GM18498 (cell line): ENCODE data around the gene CDK10.
A peak's percentile ranks its signal among the peaks of the same experiment; 100 is the strongest.
"Not testable (repeated sequence)": the region's sequence is repeated elsewhere in the genome, so short reads cannot be mapped to it uniquely, and the experiment has no call there.

Experiments used
- ATAC-seq: cut with Tn5 transposase; IDR thresholded peaks from one replicate; pipeline ENCODE4 v1.9.1; 2021; ENCODE audit warnings: mild to moderate bottlenecking, moderate library complexity; ENCODE audit not compliant: unreplicated experiment

The CDK10 gene

GRCh38 chr16:89686520-89687091 is at the start of gene CDK10:
TSS of gene CDK10 (plus strand) at chr16:89686689. CDS start at chr16:89686711, 22 bp downstream.
- ATAC-seq: peak; percentile 79

DNA sequence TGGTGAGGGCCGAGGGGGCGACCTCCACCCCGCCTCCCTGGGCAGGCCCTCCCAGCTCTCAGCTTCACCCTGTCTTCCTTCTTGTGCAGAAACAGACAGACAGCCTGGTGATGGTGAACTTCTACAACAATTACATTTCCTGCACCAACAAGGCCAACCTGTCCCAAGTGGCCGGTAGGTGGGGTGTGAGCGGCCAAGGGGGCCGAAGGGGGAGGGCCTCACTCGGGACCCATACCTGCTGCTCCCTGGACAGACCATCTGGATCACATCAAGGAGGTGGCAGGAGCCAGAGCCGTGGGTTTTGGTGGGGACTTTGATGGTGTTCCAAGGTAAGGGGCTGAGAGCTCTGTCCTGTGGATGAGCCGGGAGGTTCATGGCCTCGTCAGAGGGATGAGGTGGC is 49.1 kb upstream of the CDK10 start:
- no peak for ATAC-seq

GRCh38 chr16:89638455-89638854 is 48.0 kb upstream of the CDK10 start:
- no peak for ATAC-seq

- no peak for ATAC-seq
These were observed 47.1 kb upstream of the CDK10 start for GRCh38 chr16:89639385-89639784.

- ATAC-seq: no peak
These were observed 44.9 kb upstream of the CDK10 start for GRCh38 chr16:89641458-89642119.

DNA sequence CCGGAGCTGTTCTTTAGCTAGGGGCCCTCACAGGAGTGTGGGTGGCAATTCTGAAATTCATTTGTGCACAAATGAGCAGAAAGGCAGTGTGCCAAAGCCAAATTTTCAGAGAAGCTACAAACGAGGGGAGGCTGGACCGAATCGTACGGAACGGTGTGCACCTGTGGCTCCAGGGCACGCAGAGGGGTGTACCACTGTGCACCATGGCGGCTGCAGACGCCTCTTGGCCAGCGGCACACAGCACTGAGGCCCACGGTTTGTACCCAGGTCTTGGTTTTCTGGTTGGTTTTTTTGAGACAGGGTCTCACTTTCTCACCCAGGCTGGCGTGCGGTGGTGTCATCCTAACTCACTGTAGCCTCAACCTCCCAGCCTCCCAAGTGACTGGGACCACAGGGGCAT is 43.9 kb upstream of the CDK10 start:
- no peak for ATAC-seq

GRCh38 chr16:89643769-89644300 is 42.7 kb upstream of the CDK10 start:
- ATAC-seq: no peak

GRCh38 chr16:89645122-89645521 is 41.4 kb upstream of the CDK10 start:
- no peak for ATAC-seq

DNA sequence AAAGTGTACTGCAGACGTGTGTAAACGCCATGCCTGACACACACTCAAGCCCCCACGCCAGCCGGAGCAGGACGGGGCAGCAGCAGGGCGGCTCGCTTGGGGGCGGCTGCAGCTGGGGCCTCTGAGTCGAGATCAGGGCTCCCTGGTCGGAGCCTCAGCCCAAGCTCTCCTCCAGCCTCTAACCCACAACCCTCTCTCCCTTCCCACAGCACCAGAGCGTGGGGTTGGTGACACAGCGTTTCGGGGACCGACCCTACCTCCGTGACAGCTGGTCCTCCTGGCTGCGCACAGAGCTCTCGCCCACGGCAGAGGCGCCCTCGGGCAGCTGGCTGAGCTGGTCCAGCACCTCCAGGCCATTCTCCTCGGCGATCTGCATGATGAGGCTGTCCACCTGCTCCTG is 40.2 kb upstream of the CDK10 start:
- no peak for ATAC-seq

DNA sequence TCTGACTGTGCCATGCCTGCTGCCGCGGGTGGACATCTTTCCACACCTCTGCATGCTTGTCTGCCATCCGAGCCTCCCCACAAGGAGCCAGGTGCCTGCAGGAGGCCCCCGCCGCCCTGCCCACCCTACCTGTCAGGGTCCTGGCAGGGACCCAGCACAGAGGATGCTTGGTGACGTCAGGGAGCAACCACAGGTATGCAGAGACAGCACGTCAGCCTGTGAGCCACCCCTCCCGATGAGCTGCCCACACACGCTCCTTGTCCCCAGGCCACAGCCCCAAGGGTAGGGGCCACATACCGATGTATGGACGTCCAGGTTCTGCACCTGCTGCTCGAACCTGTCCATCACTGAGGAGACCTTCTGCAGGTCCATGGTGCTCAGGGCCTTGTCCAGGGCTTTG is 39.6 kb upstream of the CDK10 start:
- no peak for ATAC-seq

GRCh38 chr16:89651584-89651983 is 34.9 kb upstream of the CDK10 start:
- no peak for ATAC-seq

- ATAC-seq: no peak
These were observed 32.7 kb upstream of the CDK10 start for GRCh38 chr16:89653656-89654295.

DNA sequence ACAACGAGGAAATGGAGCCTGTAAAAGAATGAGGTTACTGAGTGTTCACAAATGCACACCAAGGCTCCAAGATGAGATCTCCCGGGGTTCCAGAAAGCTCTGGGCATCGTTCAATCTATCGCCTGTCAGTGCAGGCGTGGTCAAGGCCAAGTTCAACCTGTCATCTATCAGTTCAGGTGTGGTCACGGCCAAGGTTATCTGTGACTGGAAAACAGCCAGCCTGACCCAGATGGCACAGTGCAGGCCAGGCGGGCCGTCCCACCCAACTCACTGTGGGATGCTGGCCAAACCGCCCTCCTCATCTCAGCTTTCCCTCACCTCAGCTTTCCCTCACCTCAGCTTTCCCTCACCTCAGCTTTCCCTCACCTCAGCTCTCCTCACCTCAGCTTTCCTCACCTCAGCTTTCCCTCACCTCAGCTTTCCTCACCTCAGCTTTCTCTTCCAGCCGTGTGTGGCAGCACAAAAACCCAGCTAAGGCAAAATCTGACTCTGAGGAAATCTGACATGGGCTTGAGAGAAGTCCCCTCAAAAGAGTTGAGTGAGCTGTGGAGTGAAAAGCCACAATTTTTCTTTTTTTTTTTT is 31.3 kb upstream of the CDK10 start:
- no peak for ATAC-seq

- no peak for ATAC-seq
These were observed 29.9 kb upstream of the CDK10 start for GRCh38 chr16:89656435-89657121.

DNA sequence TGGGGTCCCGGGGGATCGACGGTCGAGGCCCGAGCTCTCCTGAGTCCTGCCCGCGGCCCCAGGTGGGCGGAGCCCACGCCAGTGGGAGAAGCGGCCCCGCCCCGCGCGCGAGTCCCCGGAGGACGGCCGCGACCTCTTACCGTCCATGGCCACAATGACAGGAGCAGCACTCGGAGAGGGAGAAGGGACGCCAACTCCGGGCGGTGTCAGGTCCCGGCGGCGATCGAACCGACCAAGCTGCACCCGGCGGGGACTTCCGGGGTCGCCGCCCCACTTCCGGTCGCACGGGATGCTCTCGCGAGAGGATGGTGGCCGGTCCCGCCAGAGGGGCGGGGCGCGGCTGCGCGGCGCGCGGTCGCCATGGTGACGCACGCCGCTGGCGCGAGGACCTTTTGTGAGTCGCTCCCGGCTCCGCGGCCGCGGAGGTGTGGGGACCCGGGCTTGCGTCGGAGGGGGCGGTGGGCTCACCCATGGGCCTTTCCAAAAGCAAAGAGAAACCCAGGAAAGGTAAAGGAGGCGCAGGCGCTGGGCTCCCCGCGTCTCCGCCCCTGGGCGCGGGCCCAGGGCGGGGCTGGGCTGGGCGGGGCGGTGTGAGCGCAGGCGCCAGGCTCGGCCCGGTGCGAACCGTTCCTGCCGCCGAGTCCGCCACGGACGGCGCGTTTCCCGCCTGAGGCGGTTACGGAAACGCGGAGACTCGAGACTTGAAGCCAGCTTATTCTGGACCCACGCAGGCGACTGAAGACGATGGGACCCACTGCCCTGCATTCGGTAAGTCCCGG is 28.9 kb upstream of the CDK10 start, which contains the start of the genes CHMP1A and SPATA33:
TSS of gene CHMP1A (minus strand) at position 267 of the 779 bp plus-strand sequence. CDS start at position 147, 120 bp downstream.
TSS of gene SPATA33 (plus strand) at position 395 of the 779 bp plus-strand sequence. CDS start at position 471, 76 bp downstream.
- ATAC-seq: peak; percentile 90

- no peak for ATAC-seq
These were observed 28.1 kb upstream of the CDK10 start for GRCh38 chr16:89658221-89658879.

GRCh38 chr16:89660146-89660545 is 26.3 kb upstream of the CDK10 start:
- no peak for ATAC-seq

DNA sequence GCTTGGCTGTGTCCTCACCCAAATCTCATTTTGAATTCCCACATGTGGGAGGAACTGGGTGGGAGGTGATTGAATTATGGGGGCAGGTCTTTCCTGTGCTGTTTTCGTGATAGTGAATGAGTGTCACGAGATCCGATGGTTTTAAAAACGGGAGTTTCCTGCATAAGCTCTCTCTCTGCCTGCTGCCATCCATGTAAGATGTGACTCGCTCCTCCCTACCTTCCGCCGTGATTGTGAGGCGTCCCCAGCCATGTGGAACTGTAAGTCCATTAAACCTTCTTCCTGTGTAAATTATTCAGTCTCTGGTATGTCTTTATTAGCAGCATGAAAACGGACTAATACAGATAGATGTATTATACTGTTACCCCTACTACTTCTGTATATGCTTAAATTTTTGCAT is 25.3 kb upstream of the CDK10 start:
- ATAC-seq: no peak

GRCh38 chr16:89664238-89664637 is 22.3 kb upstream of the CDK10 start:
- ATAC-seq: not testable (repeated sequence)

GRCh38 chr16:89667000-89667399 is 19.5 kb upstream of the CDK10 start:
- not testable (repeated sequence) for ATAC-seq
